GM12878 (cell line): ENCODE results near the gene THY1. TPM values are rescaled to one million over a fixed set of nuclear protein-coding genes. Genes with fewer than 3 reads are reported as not detected.

Experiments
- BCLAF1 ChIP-seq: fragments of 450-650 bp; IDR thresholded peaks from 2 replicates; pipeline ENCODE4 v1.6.1; 2017; ENCODE audit warnings: antibody characterized with exemption, mild to moderate bottlenecking, moderate library complexity
- CBFB ChIP-seq: IDR thresholded peaks from 2 replicates; pipeline ENCODE4 v1.6.1; 2016; ENCODE audit warnings: antibody characterized with exemption, low read depth
- CBX3 ChIP-seq: fragments of 200-600 bp; sonication (generic); IDR thresholded peaks from 2 replicates; pipeline ENCODE4 v1.6.1; 2016; ENCODE audit warnings: low read depth, borderline replicate concordance
- GABPA ChIP-seq: IDR thresholded peaks from 2 replicates; pipeline ENCODE4 v1.6.1; 2014; ENCODE audit warnings: antibody characterized with exemption, low read depth, mild to moderate bottlenecking, inconsistent platforms
- HSF1 ChIP-seq: fragments of 150-350 bp; IDR thresholded peaks from 2 replicates; pipeline ENCODE4 v1.6.1; 2014; ENCODE audit warnings: mild to moderate bottlenecking, low read depth, low read length
- LARP7 ChIP-seq: fragments of 450-650 bp; IDR thresholded peaks from 2 replicates; pipeline ENCODE4 v1.6.1; 2017; ENCODE audit warnings: mild to moderate bottlenecking
- MXI1 ChIP-seq: fragments of 150-350 bp; IDR thresholded peaks from 2 replicates; pipeline ENCODE4 v1.6.1; 2011; ENCODE audit warnings: low read depth, mild to moderate bottlenecking, inconsistent platforms, low read length, improper control_type of control experiment
- NFYB ChIP-seq: IDR thresholded peaks from 2 replicates; pipeline ENCODE4 v1.6.1; 2011; ENCODE audit warnings: low read depth, mild to moderate bottlenecking, low read length, improper control_type of control experiment, moderate library complexity; ENCODE audit not compliant: insufficient read depth
- NR2F1 ChIP-seq: fragments of 450-650 bp; conservative IDR thresholded peaks from 2 replicates; pipeline ENCODE4 v1.6.1; 2017; ENCODE audit warnings: mild to moderate bottlenecking
- POLR2A ChIP-seq: IDR thresholded peaks from 2 replicates; pipeline ENCODE4 v1.6.1; 2011; ENCODE audit warnings: low read depth, mild to moderate bottlenecking, low read length
- SP1 ChIP-seq: IDR thresholded peaks from one replicate; pipeline ENCODE4 v1.6.1; 2011; ENCODE audit warnings: low read depth, low read length
- ZNF622 ChIP-seq: fragments of 450-650 bp; IDR thresholded peaks from 2 replicates; pipeline ENCODE4 v1.6.1; 2017; ENCODE audit warnings: mild to moderate bottlenecking, inconsistent platforms
- ZNF687 ChIP-seq: fragments of 450-650 bp; IDR thresholded peaks from 2 replicates; pipeline ENCODE4 v1.6.1; 2017; ENCODE audit warnings: mild to moderate bottlenecking, moderate library complexity
- polyA plus RNA-seq, 11 experiments: library from polyadenylated mRNA; depleted of rRNA in 4 of 11; unstranded in 6 of 11; stranded (reverse) in 5 of 11; fragments of >200 nt; fragmentation: Nextera tagmentation in 4 of 11; fragmentation: Illumina TruSeq in 1 of 11; extraction: Ambion mirVana in 4 of 11; extraction: Trizol in 1 of 11; gene quantifications; 1 replicate in 1 of 11; 2 replicates in 10 of 11; pipeline versions ENCODE4 v1.2.1 to v1.2.3, GENCODE V29; 2011 to 2016; ENCODE audit warnings: inconsistent platforms in 2 of 11, missing spikeins in 2 of 11, low read depth in 1 of 11
- total RNA-seq, 4 experiments: library from RNA; depleted of rRNA in 3 of 4; stranded (reverse); fragments of >200 nt in 3 of 4; fragmentation: Illumina TruSeq in 1 of 4; extraction: Trizol in 1 of 4; gene quantifications; 2 replicates each; pipeline versions ENCODE4 v1.2.1 to v1.2.3, GENCODE V29; 2013 to 2021

THY1 gene
- total and polyA plus RNA-seq, 10 of the 15 experiments (the other 5 are each of a cell fraction or from before 2014, with no cell fraction given): 0.86 to 20.1 (median 3.2) TPM

- TF ChIP-seq HSF1 (no peak), NR2F1 (no peak), NFYB (no peak), CBX3 (no peak), SP1 (no peak), CBFB (no peak), GABPA (no peak), ZNF622 (no peak), POLR2A (no peak), BCLAF1 (no peak), ZNF687 (no peak), MXI1 (no peak), LARP7 (no peak)
- TF ChIP-seq, all 136 proteins: peak for 0
These were observed 23.5 kb upstream of the THY1 start (continued) for GRCh38 chr11:119446434-119446833.
